ENCODE results near the gene THAP4. TPM values are rescaled to one million over a fixed set of nuclear protein-coding genes. Genes with fewer than 3 reads are reported as not detected.
"Not testable (repeated sequence)": the region's sequence is repeated elsewhere in the genome, so short reads cannot be mapped to it uniquely, and the experiment has no call there.

Gene THAP4
- total RNA-seq, 6 experiments from 2014 or later, result 40.6 to 47.9 (median 43.0) TPM

GRCh38 chr2:241571821-241572620 lies 64.9 kb downstream of the THAP4 start:
- Mint-ChIP-seq H3K27me3 (ENCODE audit: insufficient read depth) (peaks cover 11% of the 10 kb centered on the region), H3K4me1 (ENCODE audit: low read depth) (no peaks in the 10 kb centered on the region), H3K36me3 (ENCODE audit: low read depth) (peaks cover 11% of the 10 kb centered on the region; the same call in 1 of the 2 replicates), H3K9me3 (no peaks in the 10 kb centered on the region), H3K27ac (no peak overlapping the region), H3K4me3 (no peak overlapping the region)
- no peak for TF ChIP-seq CTCF (IDR thresholded peaks at IDR 0.05)
- DNase-seq, result no peak

- Mint-ChIP-seq H3K4me3 (no peak overlapping the region), H3K4me1 (ENCODE audit: low read depth) (no peaks in the 10 kb centered on the region), H3K9me3 (no peaks in the 10 kb centered on the region), H3K27me3 (ENCODE audit: insufficient read depth) (peaks cover 8% of the 10 kb centered on the region), H3K27ac (no peak overlapping the region), H3K36me3 (ENCODE audit: low read depth) (peaks cover 11% of the 10 kb centered on the region; the same call in 1 of the 2 replicates)
- DNase-seq, result no peak
- TF ChIP-seq CTCF (IDR thresholded peaks at IDR 0.05), result no peak
Measured at GRCh38 chr2:241570961-241571581, 65.9 kb downstream of the THAP4 start.

GRCh38 chr2:241569831-241570281 lies 67.1 kb downstream of the THAP4 start:
- Mint-ChIP-seq H3K36me3 (ENCODE audit: low read depth) (peaks cover 11% of the 10 kb centered on the region; the same call in 1 of the 2 replicates), H3K27me3 (ENCODE audit: insufficient read depth) (peaks cover 4% of the 10 kb centered on the region), H3K27ac (no peak overlapping the region), H3K9me3 (no peaks in the 10 kb centered on the region), H3K4me3 (no peak overlapping the region), H3K4me1 (ENCODE audit: low read depth) (no peaks in the 10 kb centered on the region)
- TF ChIP-seq CTCF (IDR thresholded peaks at IDR 0.05), result no peak
- no peak for DNase-seq

- TF ChIP-seq CTCF (IDR thresholded peaks at IDR 0.05), result no peak
- Mint-ChIP-seq H3K36me3 (ENCODE audit: low read depth) (peaks cover 11% of the 10 kb centered on the region; the same call in 1 of the 2 replicates), H3K27me3 (ENCODE audit: insufficient read depth) (peaks cover 4% of the 10 kb centered on the region), H3K9me3 (no peaks in the 10 kb centered on the region), H3K4me1 (ENCODE audit: low read depth) (no peaks in the 10 kb centered on the region), H3K4me3 (no peak overlapping the region), H3K27ac (no peak overlapping the region)
- DNase-seq, result no peak
Measured at GRCh38 chr2:241568726-241569125, 68.2 kb downstream of the THAP4 start.

GRCh38 chr2:241567776-241568175 lies 69.2 kb downstream of the THAP4 start:
- no peak for DNase-seq
- Mint-ChIP-seq H3K4me1 (ENCODE audit: low read depth) (no peaks in the 10 kb centered on the region), H3K9me3 (no peaks in the 10 kb centered on the region), H3K4me3 (no peak overlapping the region), H3K27me3 (ENCODE audit: insufficient read depth) (no peaks in the 10 kb centered on the region; the same call in 1 of the 2 replicates), H3K27ac (no peak overlapping the region), H3K36me3 (ENCODE audit: low read depth) (peaks cover 11% of the 10 kb centered on the region; the same call in 1 of the 2 replicates)
- no peak for TF ChIP-seq CTCF (IDR thresholded peaks at IDR 0.05)

GRCh38 chr2:241567266-241567665 lies 69.7 kb downstream of the THAP4 start:
- not testable (repeated sequence) for H3K9me3 Mint-ChIP-seq; H3K27me3 Mint-ChIP-seq (ENCODE audit: insufficient read depth); H3K4me1 Mint-ChIP-seq (ENCODE audit: low read depth); H3K4me3 Mint-ChIP-seq; DNase-seq; H3K27ac Mint-ChIP-seq
- peaks cover 11% of the 10 kb centered on the region; the same call in 1 of the 2 replicates for H3K36me3 Mint-ChIP-seq (ENCODE audit: low read depth)
